MM.1S (cell line): ENCODE results near the gene NME7.

Experiments
- DNase-seq: peaks from one replicate; pipeline ENCODE4 v3.0.0-alpha.2; 2015
- H2AFZ ChIP-seq: fragments of 300-600 bp; sonication (generic); 2 replicates; pipeline ENCODE4 v1.6.0; 2016; ENCODE audit warnings: antibody characterized with exemption, low read length
- H3F3A ChIP-seq: fragments of 300-600 bp; sonication (generic); 2 replicates; pipeline ENCODE4 v1.6.1; 2016; ENCODE audit warnings: mild to moderate bottlenecking, antibody characterized with exemption, low read length, moderate library complexity, mixed read lengths; ENCODE audit not compliant: insufficient read depth
- H3K27ac ChIP-seq: fragments of 300-600 bp; sonication (generic); 2 replicates; pipeline ENCODE4 v1.5.1; 2016; ENCODE audit warnings: mild to moderate bottlenecking, low read length
- H3K27me3 ChIP-seq: fragments of 300-600 bp; sonication (generic); replicated peaks from 2 replicates; pipeline ENCODE4 v1.6.0; 2016; ENCODE audit warnings: low read length; ENCODE audit not compliant: insufficient read depth
- H3K36me3 ChIP-seq: fragments of 300-600 bp; sonication (generic); replicated peaks from 2 replicates; pipeline ENCODE4 v1.6.1; 2016; ENCODE audit warnings: mild to moderate bottlenecking, low read length, mixed read lengths; ENCODE audit not compliant: insufficient read depth
- H3K4me1 ChIP-seq: fragments of 300-600 bp; sonication (generic); 2 replicates; pipeline ENCODE4 v1.6.1; 2016; ENCODE audit warnings: low read length, mixed read lengths
- H3K4me2 ChIP-seq: fragments of 300-600 bp; sonication (generic); 2 replicates; pipeline ENCODE4 v1.6.0; 2016; ENCODE audit warnings: low read depth, low read length
- H3K4me3 ChIP-seq: fragments of 300-600 bp; sonication (generic); 2 replicates; pipeline ENCODE4 v1.5.1; 2016; ENCODE audit warnings: low read length, mixed read lengths
- H3K79me2 ChIP-seq: fragments of 300-600 bp; sonication (generic); 2 replicates; pipeline ENCODE4 v1.6.1; 2016; ENCODE audit warnings: mixed run types, low read length, mixed read lengths
- H3K9ac ChIP-seq: fragments of 300-600 bp; sonication (generic); 2 replicates; pipeline ENCODE4 v1.6.1; 2016; ENCODE audit warnings: low read length, mixed read lengths
- H3K9me2 ChIP-seq: fragments of 300-600 bp; sonication (generic); replicated peaks from 2 replicates; pipeline ENCODE4 v1.6.1; 2016; ENCODE audit warnings: mild to moderate bottlenecking, low read length, mixed read lengths; ENCODE audit not compliant: insufficient read depth
- H3K9me3 ChIP-seq: fragments of 300-600 bp; sonication (generic); replicated peaks from 2 replicates; pipeline ENCODE4 v1.6.1; 2016; ENCODE audit warnings: mild to moderate bottlenecking, low read length, mixed read lengths; ENCODE audit not compliant: insufficient read depth
- H4K20me1 ChIP-seq: fragments of 300-600 bp; sonication (generic); 2 replicates; pipeline ENCODE4 v1.6.1; 2016; ENCODE audit warnings: mild to moderate bottlenecking, low read length, moderate library complexity, mixed read lengths; ENCODE audit not compliant: insufficient read depth
- CTCF ChIP-seq: fragments of 300-600 bp; sonication (generic); IDR thresholded peaks from 2 replicates; pipeline ENCODE4 v1.5.1; 2016; ENCODE audit warnings: antibody characterized with exemption, low read length, mixed read lengths
- EZH2 ChIP-seq: fragments of 300-600 bp; sonication (generic); optimal IDR thresholded peaks from 2 replicates; pipeline ENCODE3; 2017; ENCODE audit warnings: low read depth, mild to moderate bottlenecking, antibody characterized with exemption, low read length, mixed read lengths
- EZH2phosphoT487 ChIP-seq: fragments of 300-600 bp; sonication (generic); IDR thresholded peaks from 2 replicates; pipeline ENCODE4 v1.6.1; 2018; ENCODE audit warnings: antibody characterized with exemption, low read length

Gene NME7

GRCh38 chr1:169207797-169208520 lies 159.6 kb downstream of the NME7 start:
- no peaks in the 10 kb centered on the region for H3K36me3 ChIP-seq
- H3K4me1 ChIP-seq = no peaks in the 10 kb centered on the region
- H3K9me2 ChIP-seq = no peaks in the 10 kb centered on the region
- no peak overlapping the region for H3K4me3 ChIP-seq
- no peak overlapping the region for H3K27ac ChIP-seq
- no peak for DNase-seq
- no peak overlapping the region for H2AFZ ChIP-seq
- TF ChIP-seq EZH2phosphoT487 = no peak
- TF ChIP-seq CTCF = no peak
- TF ChIP-seq EZH2 = no peak
- H3K4me2 ChIP-seq = no peak overlapping the region
- no peaks in the 10 kb centered on the region for H3F3A ChIP-seq
- no peaks in the 10 kb centered on the region for H3K9me3 ChIP-seq
- H3K79me2 ChIP-seq = no peaks in the 10 kb centered on the region
- no peaks in the 10 kb centered on the region for H4K20me1 ChIP-seq
- H3K27me3 ChIP-seq = no peaks in the 10 kb centered on the region
- no peak overlapping the region for H3K9ac ChIP-seq

GRCh38 chr1:169204157-169204556 lies 163.4 kb downstream of the NME7 start:
- H3K9me2 ChIP-seq = no peaks in the 10 kb centered on the region
- no peak overlapping the region for H3K9ac ChIP-seq
- no peaks in the 10 kb centered on the region for H3K36me3 ChIP-seq
- DNase-seq = no peak
- no peak overlapping the region for H3K27ac ChIP-seq
- TF ChIP-seq EZH2 = no peak
- TF ChIP-seq CTCF = no peak
- no peak for TF ChIP-seq EZH2phosphoT487
- H2AFZ ChIP-seq = no peak overlapping the region
- no peak overlapping the region for H3K4me3 ChIP-seq
- no peaks in the 10 kb centered on the region for H3K9me3 ChIP-seq
- H4K20me1 ChIP-seq = no peaks in the 10 kb centered on the region
- H3K4me2 ChIP-seq = no peak overlapping the region
- H3K27me3 ChIP-seq = no peaks in the 10 kb centered on the region
- no peaks in the 10 kb centered on the region for H3F3A ChIP-seq
- no peaks in the 10 kb centered on the region for H3K4me1 ChIP-seq
- no peaks in the 10 kb centered on the region for H3K79me2 ChIP-seq

DNA sequence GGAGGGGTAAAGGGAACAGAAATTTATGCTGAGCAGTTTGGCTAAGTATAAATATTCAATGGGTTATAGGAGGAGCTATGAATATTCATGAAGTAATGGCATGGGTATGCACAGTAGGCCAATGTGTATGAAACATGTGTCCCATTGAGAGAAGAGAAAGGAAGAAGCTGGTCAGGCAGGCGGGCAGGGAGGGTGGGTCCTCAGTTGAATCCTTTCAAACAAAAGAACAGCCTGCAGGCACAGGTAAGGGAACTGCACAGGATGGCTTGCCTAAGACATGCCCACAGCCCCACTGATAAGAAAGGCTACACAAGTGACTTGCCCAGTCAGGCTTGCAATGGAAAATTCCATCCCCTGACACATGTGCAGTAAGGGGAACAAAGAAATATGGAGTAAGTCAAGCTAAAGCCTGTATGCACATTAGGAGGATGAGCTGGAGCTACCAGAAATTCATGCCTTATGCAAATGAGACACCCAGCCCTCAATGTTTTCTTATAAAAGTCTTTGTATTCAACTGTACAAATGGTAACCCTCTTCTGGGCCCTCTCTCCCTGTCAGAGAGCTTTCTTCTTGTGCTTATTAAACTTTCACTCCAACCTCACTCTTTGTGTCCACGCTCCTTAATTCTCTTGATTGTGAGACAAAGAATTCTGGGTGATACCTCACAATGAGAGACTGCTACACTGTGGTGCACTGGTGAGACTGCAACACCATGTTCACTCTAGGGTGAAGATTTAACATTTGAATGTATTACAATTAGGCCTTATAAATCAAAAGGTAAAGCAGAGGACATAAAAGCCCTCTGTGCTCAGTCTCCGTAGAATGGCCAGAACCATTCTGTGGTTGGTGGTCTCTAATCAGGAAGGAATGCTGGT lies 164.6 kb downstream of the NME7 start:
- Histone ChIP-seq H2AFZ (no peak overlapping the region), H3K27ac (no peak overlapping the region), H3K4me2 (no peak overlapping the region), H3K4me3 (no peak overlapping the region), H4K20me1 (no peaks in the 10 kb centered on the region), H3F3A (no peaks in the 10 kb centered on the region), H3K9me3 (no peaks in the 10 kb centered on the region), H3K9me2 (no peaks in the 10 kb centered on the region), H3K27me3 (no peaks in the 10 kb centered on the region), H3K4me1 (no peaks in the 10 kb centered on the region), H3K9ac (no peak overlapping the region), H3K79me2 (no peaks in the 10 kb centered on the region), H3K36me3 (no peaks in the 10 kb centered on the region)
- TF ChIP-seq EZH2 = no peak
- no peak for DNase-seq
